Measurements from ENCODE around the gene CCDC171. TPM values are rescaled to one million over a fixed set of nuclear protein-coding genes. Genes with fewer than 3 reads are reported as not detected.

The CCDC171 gene
- total and polyA plus RNA-seq, 2 experiments from 2014 or later: 0.73 to 2.9 TPM

- no peak for TF ChIP-seq EZH2phosphoT487 (IDR thresholded peaks at IDR 0.05; ENCODE audit: low read depth, severe bottlenecking, unreplicated experiment)
- no peak for TF ChIP-seq EZH2 (IDR thresholded peaks at IDR 0.05; ENCODE audit: borderline replicate concordance)
- no peak for TF ChIP-seq CTCF (IDR thresholded peaks at IDR 0.05; ENCODE audit: poor library complexity)
- Histone ChIP-seq H3K27ac (no peak overlapping the region), H3K4me3 (no peak overlapping the region), H3K9me3 (ENCODE audit: low read depth) (no peaks in the 10 kb centered on the region), H3K4me1 (ENCODE audit: insufficient read depth) (no peaks in the 10 kb centered on the region), H3K9me2 (replicated peaks; ENCODE audit: insufficient read depth) (no peaks in the 10 kb centered on the region), H2AFZ (no peak overlapping the region), H4K20me1 (ENCODE audit: insufficient read depth, poor library complexity, severe bottlenecking) (no peaks in the 10 kb centered on the region), H3K27me3 (no peaks in the 10 kb centered on the region), H3K4me2 (no peak overlapping the region), H3K79me2 (no peaks in the 10 kb centered on the region), H3K36me3 (replicated peaks; ENCODE audit: insufficient read depth, low read depth) (no peaks in the 10 kb centered on the region)
- no peak for DNase-seq (ENCODE audit: low spot score)
- WGBS (ENCODE audit: low lambda C conversion rate, missing lambda C conversion rate): 81% methylated on average over 3 of the region's 3 CpGs
These were observed 289.2 kb downstream of the CCDC171 start for GRCh38 chr9:15842051-15842450.

GRCh38 chr9:15843316-15843715 is 290.5 kb downstream of the CCDC171 start:
- Histone ChIP-seq H3K36me3 (replicated peaks; ENCODE audit: insufficient read depth, low read depth) (no peaks in the 10 kb centered on the region), H3K4me2 (no peak overlapping the region), H3K9me2 (replicated peaks; ENCODE audit: insufficient read depth) (no peaks in the 10 kb centered on the region), H3K27ac (no peak overlapping the region), H2AFZ (no peak overlapping the region), H3K9me3 (ENCODE audit: low read depth) (no peaks in the 10 kb centered on the region), H3K27me3 (no peaks in the 10 kb centered on the region), H3K4me3 (no peak overlapping the region), H4K20me1 (ENCODE audit: insufficient read depth, poor library complexity, severe bottlenecking) (no peaks in the 10 kb centered on the region), H3K79me2 (no peaks in the 10 kb centered on the region), H3K4me1 (ENCODE audit: insufficient read depth) (no peaks in the 10 kb centered on the region)
- TF ChIP-seq EZH2phosphoT487 (IDR thresholded peaks at IDR 0.05; ENCODE audit: low read depth, severe bottlenecking, unreplicated experiment) (no peak), EZH2 (IDR thresholded peaks at IDR 0.05; ENCODE audit: borderline replicate concordance) (no peak), CTCF (IDR thresholded peaks at IDR 0.05; ENCODE audit: poor library complexity) (no peak)
- no peak for DNase-seq (ENCODE audit: low spot score)

- Histone ChIP-seq H4K20me1 (ENCODE audit: insufficient read depth, poor library complexity, severe bottlenecking) (no peaks in the 10 kb centered on the region), H3K27ac (no peak overlapping the region), H3K9me2 (replicated peaks; ENCODE audit: insufficient read depth) (no peaks in the 10 kb centered on the region), H3K79me2 (no peaks in the 10 kb centered on the region), H3K36me3 (replicated peaks; ENCODE audit: insufficient read depth, low read depth) (no peaks in the 10 kb centered on the region), H3K4me3 (no peak overlapping the region), H3K4me2 (no peak overlapping the region), H3K9me3 (ENCODE audit: low read depth) (no peaks in the 10 kb centered on the region), H3K4me1 (ENCODE audit: insufficient read depth) (no peaks in the 10 kb centered on the region), H2AFZ (no peak overlapping the region), H3K27me3 (no peaks in the 10 kb centered on the region)
- no peak for DNase-seq (ENCODE audit: low spot score)
- no peak for TF ChIP-seq EZH2phosphoT487 (IDR thresholded peaks at IDR 0.05; ENCODE audit: low read depth, severe bottlenecking, unreplicated experiment)
- TF ChIP-seq EZH2 (IDR thresholded peaks at IDR 0.05; ENCODE audit: borderline replicate concordance): no peak
- TF ChIP-seq CTCF (IDR thresholded peaks at IDR 0.05; ENCODE audit: poor library complexity): no peak
- 98% methylated on average over 2 of the region's 2 CpGs for WGBS (ENCODE audit: low lambda C conversion rate, missing lambda C conversion rate)
These were observed 291.1 kb downstream of the CCDC171 start for GRCh38 chr9:15843931-15844330.

- Histone ChIP-seq H3K27ac (no peak overlapping the region), H3K27me3 (no peaks in the 10 kb centered on the region), H2AFZ (no peak overlapping the region), H3K9me2 (replicated peaks; ENCODE audit: insufficient read depth) (no peaks in the 10 kb centered on the region), H3K79me2 (no peaks in the 10 kb centered on the region), H4K20me1 (ENCODE audit: insufficient read depth, poor library complexity, severe bottlenecking) (no peaks in the 10 kb centered on the region), H3K9me3 (ENCODE audit: low read depth) (no peaks in the 10 kb centered on the region), H3K4me2 (no peak overlapping the region), H3K4me1 (ENCODE audit: insufficient read depth) (no peaks in the 10 kb centered on the region), H3K36me3 (replicated peaks; ENCODE audit: insufficient read depth, low read depth) (no peaks in the 10 kb centered on the region), H3K4me3 (no peak overlapping the region)
- TF ChIP-seq EZH2phosphoT487 (IDR thresholded peaks at IDR 0.05; ENCODE audit: low read depth, severe bottlenecking, unreplicated experiment): no peak
- TF ChIP-seq EZH2 (IDR thresholded peaks at IDR 0.05; ENCODE audit: borderline replicate concordance): no peak
- no peak for TF ChIP-seq CTCF (IDR thresholded peaks at IDR 0.05; ENCODE audit: poor library complexity)
- WGBS (ENCODE audit: low lambda C conversion rate, missing lambda C conversion rate): 79% methylated on average over 6 of the region's 6 CpGs
- DNase-seq (ENCODE audit: low spot score): no peak
These were observed 293.8 kb downstream of the CCDC171 start for GRCh38 chr9:15846611-15847010.

Measured in hepatocyte (in vitro differentiated cells).